Neural crest cell (in vitro differentiated cells): ENCODE measurements around the gene PLEKHG1. TPM values are rescaled to one million over a fixed set of nuclear protein-coding genes. Genes with fewer than 3 reads are reported as not detected.

Experiments
- DNase-seq: peaks from one replicate; pipeline ENCODE4 v3.0.0; 2021; ENCODE audit warnings: low read depth, mixed read lengths, low spot score
- H3K27ac Mint-ChIP-seq: one replicate; pipeline ENCODE4 v1.8.0; 2021; ENCODE audit warnings: mild to moderate bottlenecking, mixed read lengths; ENCODE audit not compliant: unreplicated experiment
- H3K27me3 Mint-ChIP-seq: 2 replicates; pipeline ENCODE4 v1.8.0; 2021; ENCODE audit warnings: low read depth, mild to moderate bottlenecking, mixed read lengths
- H3K36me3 Mint-ChIP-seq: 2 replicates; pipeline ENCODE4 v1.8.0; 2021; ENCODE audit warnings: low read depth, mild to moderate bottlenecking, mixed read lengths
- H3K4me1 Mint-ChIP-seq: 2 replicates; pipeline ENCODE4 v1.8.0; 2021; ENCODE audit warnings: mixed read lengths
- H3K4me3 Mint-ChIP-seq: one replicate; pipeline ENCODE4 v1.8.0; 2021; ENCODE audit warnings: mild to moderate bottlenecking, mixed read lengths
- H3K9me3 Mint-ChIP-seq: 2 replicates; pipeline ENCODE4 v1.8.0; 2021; ENCODE audit warnings: mixed read lengths
- total RNA-seq: library from RNA; stranded (reverse); gene quantifications from 2 replicates; pipeline ENCODE4 v1.2.1, GENCODE V29; 2021
- TF ChIP-seq, protein P1 (sequence below): fragments of 200-600 bp; sonication (generic); conservative IDR thresholded peaks from 2 replicates; pipeline ENCODE4 v1.5.0; 2021; ENCODE audit warnings: antibody characterized with exemption, mild to moderate bottlenecking

Gene PLEKHG1
- total RNA-seq, 1 donor from 2014 or later, result 25.7 TPM

DNA sequence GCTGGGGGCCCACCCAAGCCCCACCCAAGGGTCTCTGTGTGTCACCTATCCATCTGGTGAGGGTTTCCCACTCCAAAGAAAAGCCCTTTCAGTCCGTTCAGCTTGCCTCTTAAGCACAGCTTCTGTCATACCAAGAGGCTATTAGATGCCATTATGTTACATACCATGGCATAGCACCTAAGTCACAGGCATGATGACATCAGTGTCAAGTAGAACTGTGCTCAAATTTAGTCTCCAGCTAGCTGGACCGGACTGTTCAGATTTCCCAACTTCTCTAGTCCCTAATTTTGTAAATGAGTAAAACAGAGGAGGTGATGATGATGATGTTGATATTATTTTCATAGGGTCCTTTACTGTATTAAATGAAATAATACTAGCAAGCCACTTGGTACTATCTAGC lies 19.2 kb upstream of the PLEKHG1 start:
- Mint-ChIP-seq H3K9me3 (no peaks in the 10 kb centered on the region), H3K27ac (no peak overlapping the region), H3K4me1 (peaks cover 30% of the 10 kb centered on the region), H3K27me3 (no peaks in the 10 kb centered on the region), H3K36me3 (no peaks in the 10 kb centered on the region), H3K4me3 (no peak overlapping the region)
- TF ChIP-seq, protein P1, sequence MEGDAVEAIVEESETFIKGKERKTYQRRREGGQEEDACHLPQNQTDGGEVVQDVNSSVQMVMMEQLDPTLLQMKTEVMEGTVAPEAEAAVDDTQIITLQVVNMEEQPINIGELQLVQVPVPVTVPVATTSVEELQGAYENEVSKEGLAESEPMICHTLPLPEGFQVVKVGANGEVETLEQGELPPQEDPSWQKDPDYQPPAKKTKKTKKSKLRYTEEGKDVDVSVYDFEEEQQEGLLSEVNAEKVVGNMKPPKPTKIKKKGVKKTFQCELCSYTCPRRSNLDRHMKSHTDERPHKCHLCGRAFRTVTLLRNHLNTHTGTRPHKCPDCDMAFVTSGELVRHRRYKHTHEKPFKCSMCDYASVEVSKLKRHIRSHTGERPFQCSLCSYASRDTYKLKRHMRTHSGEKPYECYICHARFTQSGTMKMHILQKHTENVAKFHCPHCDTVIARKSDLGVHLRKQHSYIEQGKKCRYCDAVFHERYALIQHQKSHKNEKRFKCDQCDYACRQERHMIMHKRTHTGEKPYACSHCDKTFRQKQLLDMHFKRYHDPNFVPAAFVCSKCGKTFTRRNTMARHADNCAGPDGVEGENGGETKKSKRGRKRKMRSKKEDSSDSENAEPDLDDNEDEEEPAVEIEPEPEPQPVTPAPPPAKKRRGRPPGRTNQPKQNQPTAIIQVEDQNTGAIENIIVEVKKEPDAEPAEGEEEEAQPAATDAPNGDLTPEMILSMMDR, result no peak
- no peak for DNase-seq

DNA sequence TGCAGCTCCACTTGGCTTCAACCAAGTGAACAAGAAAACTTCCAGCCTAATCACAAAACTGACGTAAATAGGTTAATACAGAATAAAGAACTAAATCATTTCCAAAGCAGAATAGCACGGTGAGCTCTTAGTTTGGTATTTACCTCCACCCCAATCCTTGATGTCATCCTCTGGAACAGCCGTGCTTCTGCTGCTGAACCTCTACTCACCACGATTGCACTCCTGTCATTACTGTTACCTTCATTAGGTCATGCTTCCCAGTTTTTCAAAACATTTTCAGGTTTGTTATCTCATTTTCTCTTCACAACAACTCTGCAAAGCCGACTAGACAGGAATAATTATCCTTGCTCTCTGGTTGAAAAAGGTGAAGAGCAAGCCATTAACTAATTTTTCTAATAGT lies 15.6 kb upstream of the PLEKHG1 start:
- Mint-ChIP-seq H3K27ac (no peak overlapping the region), H3K4me3 (no peak overlapping the region), H3K27me3 (no peaks in the 10 kb centered on the region), H3K36me3 (no peaks in the 10 kb centered on the region), H3K4me1 (peaks cover 27% of the 10 kb centered on the region), H3K9me3 (peaks cover 3% of the 10 kb centered on the region)
- DNase-seq, result no peak
- TF ChIP-seq, protein P1, result no peak

DNA sequence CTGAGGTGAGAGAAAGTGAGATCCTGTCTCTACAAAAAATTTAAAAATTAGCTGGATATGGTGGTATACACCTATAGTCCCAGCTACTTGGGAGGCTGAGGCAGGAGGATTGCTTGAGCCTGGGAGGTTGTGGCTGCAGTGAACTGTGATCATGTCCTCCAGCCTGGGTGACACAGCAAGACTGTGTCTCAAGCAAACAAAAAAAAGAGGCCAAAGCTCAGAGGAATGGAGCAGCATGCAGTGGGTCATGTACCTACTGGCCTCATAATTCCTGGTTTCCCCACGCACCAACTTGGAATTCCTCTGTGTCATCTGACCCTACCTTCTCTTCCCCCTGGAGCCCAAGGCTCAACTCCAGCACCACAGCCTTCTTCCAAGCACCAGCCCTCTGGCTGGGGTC lies 15.1 kb upstream of the PLEKHG1 start:
- no peaks in the 10 kb centered on the region for H3K27me3 Mint-ChIP-seq
- peaks cover 3% of the 10 kb centered on the region for H3K9me3 Mint-ChIP-seq
- no peaks in the 10 kb centered on the region for H3K36me3 Mint-ChIP-seq
- TF ChIP-seq, protein P1, result no peak
- no peak overlapping the region for H3K4me3 Mint-ChIP-seq
- H3K4me1 Mint-ChIP-seq, result peaks cover 27% of the 10 kb centered on the region
- no peak overlapping the region for H3K27ac Mint-ChIP-seq
- DNase-seq, result no peak

DNA sequence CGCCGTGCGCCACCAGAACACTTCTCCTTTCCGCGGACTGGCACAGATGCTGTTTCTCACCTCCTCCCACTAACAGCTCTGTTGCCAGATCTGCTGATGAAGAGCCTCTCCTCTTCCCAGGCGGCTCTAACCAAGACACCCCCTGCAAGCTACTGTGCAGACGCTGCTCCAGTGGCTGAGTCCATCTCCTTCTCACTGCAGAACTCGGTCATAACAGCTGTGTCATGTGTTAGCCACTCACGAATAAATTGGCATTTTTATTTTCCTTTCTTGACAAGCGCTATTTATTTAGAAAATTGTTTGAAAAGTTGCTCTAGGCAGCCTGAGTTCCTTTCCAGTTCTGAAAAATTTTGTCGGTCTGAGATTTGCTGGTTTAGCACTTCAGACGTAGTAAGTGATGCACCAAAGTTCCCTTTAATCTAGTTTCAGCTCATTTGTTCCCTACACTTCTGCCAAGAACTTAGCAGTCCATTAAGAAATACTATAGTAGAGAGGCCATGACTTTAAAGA lies 12.8 kb upstream of the PLEKHG1 start:
- TF ChIP-seq, protein P1, result no peak
- no peaks in the 10 kb centered on the region for H3K36me3 Mint-ChIP-seq
- peaks cover 3% of the 10 kb centered on the region for H3K9me3 Mint-ChIP-seq
- H3K27me3 Mint-ChIP-seq, result peaks cover 3% of the 10 kb centered on the region
- H3K4me1 Mint-ChIP-seq, result peaks cover 20% of the 10 kb centered on the region
- no peak for DNase-seq
- no peak overlapping the region for H3K27ac Mint-ChIP-seq
- no peak overlapping the region for H3K4me3 Mint-ChIP-seq

DNA sequence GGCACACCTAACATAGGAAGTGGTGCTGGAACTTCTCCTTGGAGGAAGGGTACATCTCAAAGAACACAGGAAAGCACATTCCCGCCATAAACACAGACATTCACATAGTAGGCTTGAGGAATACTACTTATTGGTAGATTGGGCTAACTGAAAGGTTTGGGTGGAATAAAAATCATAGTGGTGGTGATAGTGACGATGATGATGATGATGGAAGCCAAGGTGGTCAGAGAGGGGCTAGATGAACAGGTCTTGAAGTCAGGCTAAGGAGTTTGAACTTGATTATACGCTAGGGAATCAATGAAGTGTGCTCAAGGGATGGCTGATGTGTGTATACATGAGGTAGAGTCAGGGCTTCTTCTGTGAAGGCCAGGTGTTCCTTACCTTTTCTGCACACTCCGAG lies 12.0 kb upstream of the PLEKHG1 start:
- Mint-ChIP-seq H3K4me1 (peaks cover 18% of the 10 kb centered on the region), H3K36me3 (no peaks in the 10 kb centered on the region)
- TF ChIP-seq, protein P1, result no peak

More for the DNA sequence above, 12.0 kb upstream of the PLEKHG1 start:
- Mint-ChIP-seq H3K27ac (no peak overlapping the region), H3K9me3 (peaks cover 3% of the 10 kb centered on the region), H3K4me3 (no peak overlapping the region), H3K27me3 (peaks cover 3% of the 10 kb centered on the region)
- DNase-seq, result no peak
